SU-DHL-6 (cell line): ENCODE measurements around the gene ACSM2A.
"Not testable (repeated sequence)": the region's sequence is repeated elsewhere in the genome, so short reads cannot be mapped to it uniquely, and the experiment has no call there.

ENCODE experiments used
- H2AFZ ChIP-seq: fragments of 200-600 bp; sonication (generic); 2 replicates; pipeline ENCODE4 v1.6.1; 2014; ENCODE audit warnings: low read depth, mild to moderate bottlenecking, moderate library complexity, mixed read lengths, antibody characterized with exemption, low read length; ENCODE audit not compliant: severe bottlenecking
- H3F3A ChIP-seq: fragments of 200-600 bp; shearing (Covaris generic); 2 replicates; pipeline ENCODE4 v1.6.0; 2016; ENCODE audit warnings: antibody characterized with exemption, mild to moderate bottlenecking; ENCODE audit not compliant: insufficient read depth
- H3K27ac ChIP-seq: fragments of 200-600 bp; sonication (generic); 2 replicates; pipeline ENCODE4 v1.5.1; 2016; ENCODE audit warnings: low read depth, mild to moderate bottlenecking, low read length, moderate library complexity, mixed read lengths
- H3K27me3 ChIP-seq: fragments of 200-600 bp; sonication (generic), shearing (Covaris generic); 2 replicates; pipeline ENCODE4 v1.6.0; 2014; ENCODE audit warnings: mild to moderate bottlenecking, low read length
- H3K36me3 ChIP-seq: fragments of 200-600 bp; sonication (generic); 2 replicates; pipeline ENCODE4 v1.6.1; 2014; ENCODE audit warnings: mild to moderate bottlenecking, low read length, mixed read lengths
- H3K4me2 ChIP-seq: fragments of 300-600, 200-600 bp; shearing (Covaris generic), sonication (generic); 2 replicates; pipeline ENCODE4 v1.6.0; 2014; ENCODE audit warnings: low read length, low read depth, mild to moderate bottlenecking; ENCODE audit not compliant: poor library complexity, severe bottlenecking
- H3K4me3 ChIP-seq: fragments of 200-600 bp; sonication (generic); 2 replicates; pipeline ENCODE4 v1.5.1; 2014; ENCODE audit warnings: antibody characterized with exemption, low read length, mild to moderate bottlenecking, mixed read lengths; ENCODE audit not compliant: insufficient read depth, poor library complexity, severe bottlenecking
- H3K79me2 ChIP-seq: fragments of 200-600 bp; sonication (generic); 2 replicates; pipeline ENCODE4 v1.6.1; 2014; ENCODE audit warnings: mild to moderate bottlenecking, low read length, moderate library complexity; ENCODE audit not compliant: insufficient read depth
- H3K9ac ChIP-seq: fragments of 200-600 bp; sonication (generic); 2 replicates; pipeline ENCODE4 v1.7.0; 2014; ENCODE audit warnings: mild to moderate bottlenecking, low read length
- H3K9me2 ChIP-seq: fragments of 200-600 bp; sonication (generic); replicated peaks from 2 replicates; pipeline ENCODE4 v1.6.1; 2014; ENCODE audit warnings: low read length; ENCODE audit not compliant: insufficient read depth
- H3K9me3 ChIP-seq: fragments of 200-600 bp; sonication (generic); 2 replicates; pipeline ENCODE4 v1.6.1; 2014; ENCODE audit warnings: low read length, mixed read lengths; ENCODE audit not compliant: insufficient read depth
- H4K20me1 ChIP-seq: fragments of 200-600 bp; sonication (generic); 2 replicates; pipeline ENCODE4 v1.6.1; 2014; ENCODE audit warnings: low read depth, mild to moderate bottlenecking, antibody characterized with exemption, low read length, moderate library complexity, mixed read lengths
- CTCF ChIP-seq: fragments of 200-600 bp; sonication (generic); IDR thresholded peaks from one replicate; pipeline ENCODE4 v1.5.1; 2017; ENCODE audit warnings: antibody characterized with exemption, mild to moderate bottlenecking, low read length, moderate library complexity; ENCODE audit not compliant: insufficient read depth, poor library complexity, severe bottlenecking
- EZH2phosphoT487 ChIP-seq: fragments of 200-600 bp; sonication (generic), shearing (Covaris generic); conservative IDR thresholded peaks from 2 replicates; pipeline ENCODE4 v1.6.1; 2018; ENCODE audit warnings: mild to moderate bottlenecking, antibody characterized with exemption, low read length, moderate library complexity, mixed read lengths

The ACSM2A gene

GRCh38 chr16:20484726-20485125 is 33.4 kb downstream of the ACSM2A start:
- H3K9me3 ChIP-seq: no peaks in the 10 kb centered on the region
- H3K79me2 ChIP-seq: no peaks in the 10 kb centered on the region
- no peak overlapping the region for H3K27ac ChIP-seq
- H3K9me2 ChIP-seq: no peaks in the 10 kb centered on the region
- no peak overlapping the region for H2AFZ ChIP-seq
- H3K4me3 ChIP-seq: no peak overlapping the region
- H3K36me3 ChIP-seq: no peaks in the 10 kb centered on the region
- no peaks in the 10 kb centered on the region for H4K20me1 ChIP-seq
- no peak overlapping the region for H3K9ac ChIP-seq
- H3K4me2 ChIP-seq: no peak overlapping the region
- no peaks in the 10 kb centered on the region for H3K27me3 ChIP-seq
- TF ChIP-seq CTCF (no peak), EZH2phosphoT487 (no peak)
- no peaks in the 10 kb centered on the region for H3F3A ChIP-seq

GRCh38 chr16:20485408-20485807 is 34.1 kb downstream of the ACSM2A start:
- Histone ChIP-seq H3K9ac (no peak overlapping the region), H3K9me3 (no peaks in the 10 kb centered on the region), H3K36me3 (no peaks in the 10 kb centered on the region), H3K27ac (no peak overlapping the region), H3K27me3 (no peaks in the 10 kb centered on the region), H3K9me2 (no peaks in the 10 kb centered on the region), H2AFZ (no peak overlapping the region), H3F3A (no peaks in the 10 kb centered on the region), H3K4me2 (no peak overlapping the region), H3K4me3 (no peak overlapping the region), H4K20me1 (no peaks in the 10 kb centered on the region), H3K79me2 (no peaks in the 10 kb centered on the region)
- TF ChIP-seq CTCF: no peak
- TF ChIP-seq EZH2phosphoT487: no peak

GRCh38 chr16:20490994-20491393 is 39.7 kb downstream of the ACSM2A start:
- not testable (repeated sequence) for H3K9me2 ChIP-seq, H3K79me2 ChIP-seq, H3K27ac ChIP-seq, H3F3A ChIP-seq, H3K9me3 ChIP-seq, H2AFZ ChIP-seq, H3K9ac ChIP-seq, H3K36me3 ChIP-seq, H4K20me1 ChIP-seq, H3K4me3 ChIP-seq, H3K27me3 ChIP-seq, H3K4me2 ChIP-seq

GRCh38 chr16:20491448-20491847 is 40.1 kb downstream of the ACSM2A start:
- H3K27ac ChIP-seq, H3F3A ChIP-seq, H3K4me3 ChIP-seq, H3K4me2 ChIP-seq, H4K20me1 ChIP-seq, H3K9me3 ChIP-seq, H3K9me2 ChIP-seq, H3K36me3 ChIP-seq, H3K9ac ChIP-seq, H3K79me2 ChIP-seq, H2AFZ ChIP-seq, H3K27me3 ChIP-seq: not testable (repeated sequence)
